Epidermal melanocyte (primary cell): ENCODE data around the gene TMED4.

Source experiments
- DNase-seq: peaks from one replicate; pipeline ENCODE4 v3.0.0; 2011; ENCODE audit warnings: low spot score; ENCODE audit not compliant: insufficient read length

Gene TMED4

DNA sequence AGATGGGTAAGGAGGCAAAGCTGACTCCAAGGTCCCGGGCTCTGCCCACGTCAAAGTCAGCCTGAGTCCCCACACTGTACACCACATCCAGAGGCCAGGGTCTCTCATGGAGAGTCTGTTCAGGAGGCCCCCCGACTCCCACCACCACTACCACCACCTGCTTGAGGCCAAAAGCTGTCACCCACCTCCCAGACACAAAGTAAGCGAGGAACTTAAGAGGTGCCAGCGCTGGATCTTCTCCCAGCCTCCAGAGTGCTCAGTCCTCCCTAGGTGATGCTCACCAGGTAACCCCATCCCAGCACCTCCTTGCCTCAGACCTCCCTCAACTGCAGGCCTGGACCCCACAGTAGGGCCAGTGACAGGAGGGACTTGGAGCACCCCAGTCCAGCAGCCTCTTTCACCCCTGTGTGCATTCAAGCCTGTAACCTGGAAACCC is 41.4 kb downstream of the TMED4 start:
- no peak for DNase-seq

DNA sequence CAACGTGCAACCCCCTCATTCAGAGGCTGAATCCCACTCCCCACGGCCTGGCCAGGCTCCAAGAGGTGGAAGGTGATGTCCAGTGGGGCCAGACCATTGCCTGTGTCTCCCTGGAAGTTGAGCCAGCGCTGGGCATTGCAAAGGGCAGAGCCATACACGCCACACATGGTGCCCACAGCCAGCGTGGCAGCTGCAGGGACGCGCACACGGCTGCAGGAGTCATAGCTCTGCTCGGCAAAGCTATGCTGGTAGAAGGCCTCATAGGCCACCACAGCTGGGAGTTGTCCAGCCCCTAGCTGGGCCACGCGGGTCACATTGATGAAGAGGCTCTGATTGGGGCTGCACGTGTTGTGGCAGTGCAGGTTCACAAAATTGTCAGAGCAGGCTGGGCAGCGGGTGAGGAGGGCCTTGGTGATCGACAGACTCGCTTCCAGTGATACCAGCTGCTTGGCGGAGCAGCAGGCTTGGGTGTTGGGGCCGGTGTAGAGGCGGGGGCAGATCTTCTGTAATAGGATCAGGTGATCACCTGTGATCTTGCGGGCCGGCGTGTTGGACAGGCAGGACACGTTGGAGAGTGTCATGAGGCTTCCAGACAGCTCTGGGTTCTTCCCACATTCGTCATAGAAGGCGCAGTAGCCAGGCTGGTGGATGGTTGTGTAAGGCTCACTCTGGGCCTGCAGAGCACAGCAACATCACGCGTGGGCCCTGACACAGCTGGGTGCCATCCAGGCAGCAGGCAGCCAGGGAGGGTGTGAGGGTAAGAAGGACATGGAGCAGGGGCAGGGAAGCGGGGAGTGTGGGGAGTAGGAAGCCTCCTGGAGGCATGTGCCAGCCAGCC is 42.1 kb downstream of the TMED4 start:
- no peak for DNase-seq

DNA sequence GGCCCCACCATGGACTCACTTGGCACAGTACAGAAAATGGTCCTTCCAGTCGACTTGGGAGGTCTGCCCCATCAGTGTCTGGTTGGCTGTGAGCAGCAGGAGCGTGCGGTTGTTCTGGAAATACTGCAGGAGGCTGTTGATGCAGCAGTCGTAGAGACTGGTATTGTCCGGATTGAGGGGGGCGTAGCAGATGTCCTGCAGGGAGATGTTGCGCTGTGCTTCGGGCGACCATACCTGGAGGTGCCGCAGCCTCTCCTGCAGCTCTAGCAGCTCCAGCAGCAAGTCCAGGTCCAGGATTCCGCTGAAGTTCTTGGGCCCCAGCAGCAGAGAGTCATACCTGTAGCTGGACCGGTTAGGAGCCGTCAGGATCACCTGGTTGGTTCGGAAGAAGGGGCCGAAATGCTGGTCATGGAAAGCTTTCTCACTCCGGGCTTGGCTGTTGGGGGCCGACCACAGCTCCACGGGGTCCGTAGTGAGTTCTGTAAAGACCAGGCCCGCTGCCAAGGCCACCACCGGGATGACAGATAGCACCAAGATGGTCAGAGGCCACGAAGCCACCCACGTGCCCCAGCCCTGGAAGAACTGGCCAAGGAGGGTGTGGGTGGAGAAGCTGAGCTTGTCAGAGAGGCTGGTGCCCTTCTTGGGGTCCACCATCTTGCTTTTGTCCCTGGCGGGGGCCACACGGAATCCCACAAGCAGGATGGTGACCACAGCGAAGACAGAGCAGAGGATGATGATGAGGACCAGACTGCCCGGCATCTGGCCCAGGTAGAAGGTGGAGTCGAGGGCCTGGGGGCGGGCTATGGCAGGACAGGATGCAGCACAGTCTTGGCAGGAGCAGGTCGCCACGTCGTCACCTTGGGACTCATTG is 43.0 kb downstream of the TMED4 start:
- DNase-seq: no peak

DNA sequence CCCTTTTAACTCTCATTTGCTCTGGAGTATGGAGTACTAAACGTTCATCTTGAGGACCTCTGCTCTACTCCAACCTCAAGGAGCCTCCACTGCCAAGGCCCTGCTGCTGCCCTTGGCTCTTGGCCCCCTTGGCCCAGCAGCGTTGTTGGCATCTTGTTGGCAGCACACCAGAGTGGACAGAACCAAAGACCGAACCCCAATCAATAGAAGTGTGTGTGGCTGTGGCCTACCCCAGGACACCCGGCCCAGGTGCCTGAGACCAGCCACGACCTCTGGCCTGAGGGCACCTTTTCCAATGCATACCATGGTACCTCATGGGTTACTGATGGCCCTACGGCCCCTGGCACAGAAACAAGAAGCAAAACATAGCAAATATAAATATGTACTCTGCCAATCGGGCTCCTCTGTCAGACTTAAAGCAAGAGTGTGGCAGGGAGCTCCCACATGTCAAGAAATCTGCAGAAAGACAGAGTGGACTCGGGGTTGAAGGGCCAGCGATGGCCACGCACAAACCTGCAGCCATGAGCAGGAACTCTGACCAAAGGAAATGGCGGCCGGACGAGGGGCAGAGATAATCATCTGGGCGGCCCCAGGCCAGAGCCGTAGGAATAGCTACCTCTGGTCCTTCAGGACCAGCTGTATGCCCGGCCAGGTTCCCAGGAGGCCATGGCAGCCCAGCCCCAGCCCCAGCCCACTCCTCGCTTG is 43.8 kb downstream of the TMED4 start:
- DNase-seq: no peak

DNA sequence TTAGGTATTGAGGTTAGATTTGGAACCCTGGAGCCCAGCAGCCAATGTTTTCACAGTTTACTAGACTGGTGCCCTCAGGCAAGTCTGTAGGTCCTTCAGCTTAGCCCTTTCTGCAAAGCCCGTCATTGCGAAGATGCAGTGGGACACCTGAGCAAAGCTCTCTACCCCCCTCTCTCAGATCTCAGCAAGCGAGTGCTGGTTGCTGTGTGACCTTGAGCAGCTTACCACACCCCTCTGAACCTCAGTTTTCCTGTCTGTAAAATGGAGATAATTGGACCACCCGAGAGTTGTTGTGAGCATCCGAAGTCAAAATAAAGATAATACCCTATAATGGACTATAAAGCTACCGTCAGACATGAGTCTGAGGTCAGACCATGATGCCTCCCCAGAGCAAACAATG is 44.6 kb downstream of the TMED4 start:
- no peak for DNase-seq

DNA sequence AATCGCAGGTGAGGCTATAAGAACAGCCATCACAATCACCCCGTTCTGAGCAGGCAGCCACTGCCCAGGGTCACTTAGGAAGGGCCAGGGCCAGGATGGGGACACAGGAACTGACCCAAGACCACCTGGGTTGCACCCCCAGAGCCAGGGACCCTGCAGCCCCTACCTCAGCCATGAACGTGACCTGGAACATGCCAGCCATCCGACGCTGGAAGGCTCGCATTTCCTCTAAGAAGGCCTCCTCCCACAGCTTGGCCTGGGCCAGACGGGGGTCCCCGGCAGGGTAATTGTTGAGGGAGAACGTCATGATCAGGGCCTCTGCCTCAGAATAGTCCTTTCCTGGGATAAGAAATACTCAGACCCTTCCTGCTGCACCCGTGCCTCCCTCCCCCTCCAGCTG is 45.9 kb downstream of the TMED4 start:
- no peak for DNase-seq

DNA sequence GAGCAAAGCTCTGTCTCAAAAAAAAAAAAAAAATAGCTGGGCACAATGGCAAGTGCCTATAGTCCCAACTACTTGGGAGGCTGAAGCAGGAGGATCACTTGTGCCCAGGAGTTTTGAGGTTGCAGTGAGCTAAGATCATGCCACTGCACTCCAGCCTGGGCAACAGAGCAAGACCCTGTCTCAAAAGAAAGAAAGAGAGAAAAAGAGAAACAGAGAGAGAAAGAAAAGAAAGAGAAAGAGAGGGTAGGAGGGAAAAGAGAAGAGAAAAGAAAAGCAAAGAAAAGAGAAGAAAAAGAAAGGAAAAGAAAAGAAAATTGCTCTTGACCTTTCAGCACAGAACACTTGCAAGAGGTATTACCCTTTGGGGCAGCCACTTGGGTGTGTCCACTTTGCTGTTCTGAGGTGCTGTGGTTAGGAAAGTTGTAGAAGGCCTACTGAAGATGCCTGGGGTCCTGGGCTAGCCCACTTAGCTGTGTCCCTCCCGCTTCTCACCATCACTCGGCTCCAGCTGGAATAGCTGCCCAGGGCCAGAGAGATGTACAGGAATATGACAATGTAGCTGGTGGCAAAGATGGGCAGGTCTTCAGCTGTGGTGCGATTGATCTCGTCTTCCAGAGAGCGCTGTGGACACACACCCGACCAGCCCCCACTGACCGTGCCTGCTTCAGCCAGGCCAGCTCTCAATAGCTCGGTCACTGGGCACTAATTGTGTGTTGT is 46.5 kb downstream of the TMED4 start:
- DNase-seq: no peak

DNA sequence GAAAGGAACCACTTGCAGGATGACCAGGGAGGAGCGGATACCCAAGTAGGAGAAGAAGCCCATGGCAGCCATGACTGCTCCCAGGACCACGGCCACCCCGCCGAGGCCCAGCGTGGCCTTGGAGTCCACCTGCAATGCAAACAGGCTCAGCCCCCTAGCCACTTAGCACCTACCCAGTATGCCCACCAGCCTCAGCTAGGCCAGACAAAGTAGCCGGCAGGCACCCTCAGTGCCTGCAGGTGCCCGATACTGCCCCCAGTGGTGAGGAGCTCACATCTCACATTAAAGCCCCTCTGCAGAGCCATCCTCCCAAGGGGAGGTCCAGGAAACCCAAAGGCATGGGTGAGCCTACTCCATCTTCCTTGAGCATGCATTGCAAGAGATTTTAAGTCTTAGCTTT is 47.5 kb downstream of the TMED4 start:
- DNase-seq: no peak

DNA sequence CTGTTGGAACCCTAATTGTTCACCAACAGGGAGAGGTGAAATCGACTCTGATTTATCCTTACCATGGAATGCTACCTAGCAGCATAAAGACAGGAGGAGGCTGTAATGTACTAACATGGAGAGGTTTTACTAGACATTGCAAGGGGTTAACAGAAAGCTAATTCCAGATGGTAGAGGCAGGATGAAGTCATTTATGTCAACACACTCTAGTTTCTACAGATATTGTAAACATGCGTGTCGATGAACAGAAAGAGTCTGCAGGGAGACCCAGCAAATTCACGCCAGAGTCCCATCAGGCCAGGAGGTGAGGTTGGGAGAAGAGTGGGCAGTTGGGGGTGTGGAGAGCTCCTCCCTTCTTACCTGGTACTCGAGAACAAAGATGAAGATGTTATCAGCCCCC is 47.9 kb downstream of the TMED4 start:
- no peak for DNase-seq

DNA sequence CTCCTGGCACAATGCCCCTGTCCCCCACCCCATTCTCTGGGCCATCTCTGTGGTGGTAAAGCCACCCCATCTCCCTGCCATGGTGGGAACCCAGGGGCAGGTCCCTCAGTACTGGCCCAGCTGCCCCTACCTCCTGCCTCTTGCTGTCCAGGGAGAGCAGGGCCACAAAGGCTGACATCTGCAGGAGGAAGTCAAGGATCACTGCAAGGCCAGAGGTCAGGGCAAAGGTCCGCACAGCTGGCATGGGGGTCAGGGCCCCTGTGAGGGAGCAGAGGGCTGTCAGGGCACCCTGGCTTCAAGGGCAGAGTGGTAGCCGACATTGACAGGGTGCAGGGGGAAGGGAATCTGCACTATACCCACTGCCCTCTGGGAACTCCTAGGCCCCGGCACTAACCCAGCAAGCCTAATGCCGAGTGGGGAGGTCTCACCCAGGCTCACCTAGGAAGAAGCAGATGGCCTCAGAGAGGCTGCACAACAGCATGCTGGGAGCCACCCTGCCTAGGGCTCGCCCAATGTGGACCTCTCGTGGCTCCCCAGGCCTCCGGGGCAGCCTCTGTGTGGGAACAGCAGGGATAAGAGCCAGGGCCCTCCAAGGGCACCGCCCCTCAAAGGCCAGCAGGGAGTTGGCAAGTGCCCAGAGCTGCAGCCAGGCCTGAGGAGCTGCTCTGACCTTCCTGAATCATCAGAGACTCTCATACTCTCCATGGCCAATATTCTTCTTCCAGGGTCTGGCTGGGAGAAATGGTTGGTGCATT is 48.6 kb downstream of the TMED4 start:
- DNase-seq: no peak

DNA sequence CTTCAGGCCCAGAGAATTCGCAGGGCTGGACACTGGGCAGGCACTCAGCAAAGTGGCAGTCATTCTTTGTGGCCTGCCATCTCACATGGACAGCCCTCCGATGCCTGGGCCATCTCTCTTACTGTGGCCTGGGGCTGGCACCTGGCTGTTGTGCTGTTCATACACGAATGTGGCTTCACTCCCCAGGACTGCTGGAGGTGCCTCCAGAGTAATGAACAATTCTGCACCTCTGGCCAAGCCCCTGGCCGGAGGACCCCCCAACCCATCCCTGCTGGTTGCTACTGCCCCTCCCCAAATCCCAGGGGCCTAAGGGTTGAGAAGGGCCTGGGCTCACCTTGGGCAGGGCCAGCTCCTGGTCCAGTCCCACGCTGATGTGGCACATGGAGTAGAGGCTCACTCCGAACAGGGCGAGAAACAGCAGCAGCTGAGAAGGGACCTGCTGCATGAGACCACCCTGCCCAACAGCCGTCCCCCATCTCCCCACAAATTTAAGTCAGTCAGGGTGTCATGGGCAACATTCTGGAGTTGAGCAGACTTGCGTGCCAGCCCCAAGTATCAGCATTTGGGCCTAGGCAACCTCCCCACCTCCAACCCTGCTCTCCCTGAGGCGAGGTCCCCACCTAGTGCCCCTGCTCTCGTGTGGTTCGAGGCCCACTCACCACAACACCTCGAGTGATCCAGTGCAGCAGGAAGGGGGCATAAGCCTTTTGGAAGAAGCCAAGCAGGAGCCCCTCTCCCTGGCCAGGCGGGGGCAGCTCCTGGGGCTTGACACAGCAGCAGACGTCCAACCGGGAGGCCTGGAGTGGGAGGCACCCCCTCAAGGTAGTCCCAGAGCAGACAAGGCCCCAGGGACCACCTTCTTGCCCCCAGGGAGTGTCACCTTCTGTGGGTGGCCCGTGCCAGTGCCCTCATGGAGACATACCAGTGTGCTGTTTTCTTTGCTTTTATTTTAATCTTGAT is 50.3 kb downstream of the TMED4 start:
- DNase-seq: no peak

DNA sequence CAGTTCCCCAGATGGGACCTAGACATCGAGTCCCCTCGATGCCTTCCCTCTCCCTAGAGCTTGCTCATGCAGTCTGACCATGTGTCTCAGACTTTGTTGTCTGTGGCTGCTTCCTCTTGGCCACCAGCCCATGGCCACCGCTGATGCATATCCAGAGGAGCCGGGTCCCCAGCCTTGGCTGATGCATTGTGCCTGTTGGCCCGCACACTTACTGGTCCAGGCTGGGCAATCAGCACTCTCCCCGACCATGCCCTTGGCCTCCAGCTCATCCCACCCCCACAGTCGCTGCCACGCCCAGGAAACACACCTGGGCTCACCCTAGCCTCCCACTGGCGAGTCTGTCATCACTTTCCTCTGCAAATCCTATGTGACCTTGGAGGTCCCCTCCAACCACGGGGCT is 51.0 kb downstream of the TMED4 start:
- DNase-seq: no peak
